Measurements from ENCODE around the gene PARS2. TPM values are rescaled to one million over a fixed set of nuclear protein-coding genes. Genes with fewer than 3 reads are reported as not detected.

Gene PARS2
- total RNA-seq, 3 donors from 2014 or later = 6.4 to 8.7 (median 7.2) TPM

DNA sequence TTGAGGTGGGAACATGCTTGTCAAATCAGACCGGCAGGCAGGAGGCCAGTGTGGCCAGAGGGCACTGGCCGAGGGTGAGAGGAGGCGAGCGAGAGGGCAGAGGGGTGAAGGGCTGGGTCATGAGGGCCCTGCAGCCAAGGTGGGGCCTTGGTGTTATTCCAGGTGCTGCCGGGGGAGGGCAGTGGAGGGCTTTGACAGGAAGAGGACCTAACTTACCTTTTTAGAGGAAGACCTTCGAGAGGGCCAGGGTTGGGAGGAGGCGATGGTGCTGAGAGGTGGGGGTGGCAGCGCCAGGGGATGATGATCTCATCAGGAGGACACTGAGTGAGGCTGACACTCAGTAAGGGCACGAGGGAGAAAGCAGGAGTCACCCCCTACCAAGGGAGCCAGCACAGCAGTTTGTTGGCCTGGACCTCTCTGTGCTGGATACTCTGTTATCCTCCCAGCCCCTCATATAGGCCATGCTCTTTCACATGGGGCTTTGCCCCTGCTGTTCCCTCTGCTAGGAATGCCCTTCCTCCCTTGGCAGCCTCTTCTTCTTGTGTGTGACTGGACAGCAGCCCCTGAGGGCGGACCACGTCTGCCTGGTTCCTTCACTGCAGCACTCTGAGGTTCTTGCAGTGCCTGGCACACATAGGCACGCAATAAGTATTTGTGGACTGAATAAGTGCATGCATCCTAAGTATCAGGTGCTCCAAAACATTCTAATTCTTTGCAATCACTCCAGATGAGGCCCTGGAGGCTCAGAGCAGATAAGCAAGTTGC lies 44.3 kb upstream of the PARS2 start:
- DNase-seq = no peak
- H3K4me1 ChIP-seq (ENCODE audit: low read depth) = peaks cover 14% of the 10 kb centered on the region
- intact Hi-C loops (cut with DNase I, micrococcal nuclease) = loop anchor here in 1 of 2 donors (10.0 kb wide), 1 partner anchor 304 kb away; no protein-coding TSS in a partner anchor
- H3K9me3 ChIP-seq = no peaks in the 10 kb centered on the region
- no peaks in the 10 kb centered on the region for H3K36me3 ChIP-seq (ENCODE audit: low read depth)
- TF ChIP-seq, protein P1, sequence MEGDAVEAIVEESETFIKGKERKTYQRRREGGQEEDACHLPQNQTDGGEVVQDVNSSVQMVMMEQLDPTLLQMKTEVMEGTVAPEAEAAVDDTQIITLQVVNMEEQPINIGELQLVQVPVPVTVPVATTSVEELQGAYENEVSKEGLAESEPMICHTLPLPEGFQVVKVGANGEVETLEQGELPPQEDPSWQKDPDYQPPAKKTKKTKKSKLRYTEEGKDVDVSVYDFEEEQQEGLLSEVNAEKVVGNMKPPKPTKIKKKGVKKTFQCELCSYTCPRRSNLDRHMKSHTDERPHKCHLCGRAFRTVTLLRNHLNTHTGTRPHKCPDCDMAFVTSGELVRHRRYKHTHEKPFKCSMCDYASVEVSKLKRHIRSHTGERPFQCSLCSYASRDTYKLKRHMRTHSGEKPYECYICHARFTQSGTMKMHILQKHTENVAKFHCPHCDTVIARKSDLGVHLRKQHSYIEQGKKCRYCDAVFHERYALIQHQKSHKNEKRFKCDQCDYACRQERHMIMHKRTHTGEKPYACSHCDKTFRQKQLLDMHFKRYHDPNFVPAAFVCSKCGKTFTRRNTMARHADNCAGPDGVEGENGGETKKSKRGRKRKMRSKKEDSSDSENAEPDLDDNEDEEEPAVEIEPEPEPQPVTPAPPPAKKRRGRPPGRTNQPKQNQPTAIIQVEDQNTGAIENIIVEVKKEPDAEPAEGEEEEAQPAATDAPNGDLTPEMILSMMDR (IDR thresholded peaks at IDR 0.05) = no peak
- H3K4me3 ChIP-seq = no peak overlapping the region
- no peak for ATAC-seq

DNA sequence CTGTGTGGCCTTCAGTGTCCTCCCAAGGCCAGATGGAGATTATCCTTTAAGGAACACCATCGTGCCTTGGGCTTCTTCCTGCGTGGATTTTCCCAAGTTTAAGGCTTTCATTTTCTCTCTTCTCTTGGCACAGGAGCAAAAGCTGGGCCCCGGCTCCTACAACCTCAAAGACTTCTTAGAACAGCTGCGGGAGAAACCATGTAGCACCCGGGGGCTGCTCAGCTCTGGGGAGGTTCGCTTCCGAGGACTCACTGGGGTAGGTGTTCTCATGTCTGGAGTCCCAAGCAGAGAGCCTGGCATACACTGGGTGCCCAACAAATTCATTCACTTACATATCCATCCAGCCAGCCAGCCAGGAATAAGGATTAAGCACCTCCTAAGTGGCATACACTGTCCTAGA lies 43.4 kb upstream of the PARS2 start:
- H3K9me3 ChIP-seq = no peaks in the 10 kb centered on the region
- H3K36me3 ChIP-seq (ENCODE audit: low read depth) = no peaks in the 10 kb centered on the region
- no peak overlapping the region for H3K4me3 ChIP-seq
- TF ChIP-seq, protein P1 (IDR thresholded peaks at IDR 0.05) = no peak
- DNase-seq (no peak), ATAC-seq (no peak)
- intact Hi-C loops (cut with DNase I, micrococcal nuclease) = loop anchor here in 1 of 2 donors (10.0 kb wide), 1 partner anchor 303 kb away; no protein-coding TSS in a partner anchor
- H3K4me1 ChIP-seq (ENCODE audit: low read depth) = peaks cover 14% of the 10 kb centered on the region

DNA sequence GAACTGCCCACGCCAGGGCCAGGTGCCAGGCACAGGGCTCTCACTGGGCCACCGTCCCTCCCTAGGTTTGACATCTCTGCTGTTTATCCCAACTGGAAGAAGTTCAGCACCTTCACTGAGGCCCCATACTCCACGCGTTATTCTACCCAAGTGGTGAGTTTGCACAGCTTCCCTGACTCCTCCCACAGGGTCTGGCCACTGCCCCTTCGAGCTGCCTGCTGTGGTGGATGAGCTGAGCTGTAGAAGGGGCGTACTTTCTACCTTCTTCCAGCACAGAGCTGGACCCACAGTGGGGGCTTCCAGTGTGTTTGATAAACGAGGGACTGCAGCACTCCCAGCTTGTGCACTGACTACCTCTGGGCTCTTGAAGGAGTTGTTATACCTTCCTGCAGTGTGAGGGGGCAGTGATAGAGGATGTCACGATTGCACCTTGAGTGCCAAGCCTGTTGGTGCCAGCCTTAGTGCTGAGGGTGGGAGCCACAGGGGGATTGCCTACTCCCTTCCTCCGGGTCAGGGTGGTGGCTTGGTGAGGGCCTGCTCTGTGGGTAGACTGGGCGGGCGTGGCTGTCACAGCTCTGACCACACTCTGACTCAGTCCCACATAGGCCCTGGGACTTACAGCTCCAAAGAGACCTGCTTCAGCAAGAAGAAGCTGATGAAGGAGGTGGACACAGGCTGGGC lies 42.7 kb upstream of the PARS2 start:
- Histone ChIP-seq H3K9me3 (no peaks in the 10 kb centered on the region), H3K36me3 (ENCODE audit: low read depth) (no peaks in the 10 kb centered on the region), H3K4me1 (ENCODE audit: low read depth) (peaks cover 15% of the 10 kb centered on the region), H3K4me3 (no peak overlapping the region)
- DNase-seq (peak in 1 of 3 donors; percentile 58), ATAC-seq (peak; percentile 38)
- TF ChIP-seq, protein P1 (IDR thresholded peaks at IDR 0.05) = no peak
- intact Hi-C loops (cut with DNase I, micrococcal nuclease) = loop anchor here in 1 of 2 donors (10.0 kb wide), 1 partner anchor 302 kb away; no protein-coding TSS in a partner anchor

DNA sequence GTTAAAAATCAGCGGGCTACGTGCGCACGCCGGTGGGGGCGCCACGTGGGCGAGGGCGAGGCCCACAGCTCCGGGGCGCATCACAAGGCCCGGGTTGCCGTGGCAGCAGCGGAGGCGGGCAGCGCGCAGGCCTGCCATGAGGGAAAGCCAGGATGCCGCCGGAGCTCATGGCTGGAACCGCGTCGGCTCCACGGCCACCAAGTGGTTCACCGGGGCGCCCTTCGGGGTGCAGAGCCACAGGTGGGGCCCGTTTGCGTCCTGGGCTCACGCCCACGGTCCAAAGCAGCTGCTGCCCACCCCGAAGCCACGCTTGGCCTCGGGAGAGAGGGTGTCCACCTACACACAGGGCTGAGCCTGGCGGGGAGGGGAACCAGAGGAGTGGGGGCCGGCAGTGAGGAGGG lies 41.7 kb upstream of the PARS2 start:
- Histone ChIP-seq H3K4me1 (ENCODE audit: low read depth) (peaks cover 21% of the 10 kb centered on the region), H3K36me3 (ENCODE audit: low read depth) (no peaks in the 10 kb centered on the region), H3K4me3 (no peak overlapping the region), H3K9me3 (no peaks in the 10 kb centered on the region)
- no peak for ATAC-seq
- DNase-seq = no peak
- TF ChIP-seq, protein P1 (IDR thresholded peaks at IDR 0.05) = no peak
- intact Hi-C loops (cut with DNase I, micrococcal nuclease) = loop anchor here in 1 of 2 donors (10.0 kb wide), 1 partner anchor 301 kb away; no protein-coding TSS in a partner anchor

DNA sequence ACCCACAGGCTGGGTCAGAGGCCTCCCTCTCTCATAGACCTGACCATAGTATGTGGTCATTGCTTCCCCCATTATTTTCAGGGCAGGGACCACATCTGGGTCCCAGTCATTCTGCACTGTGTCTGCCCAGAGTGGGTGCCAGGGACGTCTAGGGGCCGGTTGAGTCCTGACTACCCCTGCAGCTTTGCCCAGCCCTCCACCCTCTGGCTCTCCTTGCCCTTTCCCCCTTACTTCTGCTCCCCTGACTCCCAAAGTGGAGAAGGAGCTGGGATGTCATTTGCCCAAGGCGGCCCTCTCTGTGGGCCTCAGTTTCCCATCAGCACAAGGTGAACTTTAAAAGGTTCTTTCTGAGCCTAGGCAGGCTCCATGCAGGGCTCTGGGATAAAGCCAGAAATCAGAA lies 41.1 kb upstream of the PARS2 start:
- Histone ChIP-seq H3K4me1 (ENCODE audit: low read depth) (peaks cover 21% of the 10 kb centered on the region), H3K9me3 (no peaks in the 10 kb centered on the region), H3K4me3 (no peak overlapping the region), H3K36me3 (ENCODE audit: low read depth) (no peaks in the 10 kb centered on the region)
- ATAC-seq (no peak), DNase-seq (no peak)
- TF ChIP-seq, protein P1 (IDR thresholded peaks at IDR 0.05) = no peak
- intact Hi-C loops (cut with DNase I, micrococcal nuclease) = loop anchor here in 1 of 2 donors (10.0 kb wide), 1 partner anchor 301 kb away; no protein-coding TSS in a partner anchor
